ENCODE measurements around the gene CITED4. TPM values are rescaled to one million over a fixed set of nuclear protein-coding genes. Genes with fewer than 3 reads are reported as not detected.

CITED4 gene
- total RNA-seq, 2 donors from 2014 or later, result 72.3 to 138 TPM

DNA sequence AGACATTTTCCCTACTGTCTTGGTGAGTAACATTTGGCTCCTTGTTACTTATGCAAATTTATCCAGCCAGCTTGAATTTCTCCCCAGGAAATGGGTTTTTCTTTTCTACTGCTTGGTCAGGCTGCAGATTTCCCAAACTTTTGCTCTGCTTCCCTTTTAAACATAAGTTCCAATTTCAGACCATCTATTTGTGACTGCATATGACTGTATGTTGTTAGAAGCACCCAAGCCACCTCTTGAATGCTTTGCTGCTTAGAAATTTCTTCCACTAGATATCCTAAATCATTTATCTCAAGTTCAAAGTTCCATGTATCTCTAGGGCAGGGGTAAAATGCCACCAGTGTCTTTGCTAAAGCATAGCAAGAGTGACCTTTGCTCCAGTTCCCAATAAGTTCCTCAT, 32.3 kb upstream of the CITED4 start:
- intact Hi-C loops (cut with DNase I), result no loop called here
- TF ChIP-seq POLR2A (IDR thresholded peaks at IDR 0.05), result no peak
- TF ChIP-seq, protein P1, sequence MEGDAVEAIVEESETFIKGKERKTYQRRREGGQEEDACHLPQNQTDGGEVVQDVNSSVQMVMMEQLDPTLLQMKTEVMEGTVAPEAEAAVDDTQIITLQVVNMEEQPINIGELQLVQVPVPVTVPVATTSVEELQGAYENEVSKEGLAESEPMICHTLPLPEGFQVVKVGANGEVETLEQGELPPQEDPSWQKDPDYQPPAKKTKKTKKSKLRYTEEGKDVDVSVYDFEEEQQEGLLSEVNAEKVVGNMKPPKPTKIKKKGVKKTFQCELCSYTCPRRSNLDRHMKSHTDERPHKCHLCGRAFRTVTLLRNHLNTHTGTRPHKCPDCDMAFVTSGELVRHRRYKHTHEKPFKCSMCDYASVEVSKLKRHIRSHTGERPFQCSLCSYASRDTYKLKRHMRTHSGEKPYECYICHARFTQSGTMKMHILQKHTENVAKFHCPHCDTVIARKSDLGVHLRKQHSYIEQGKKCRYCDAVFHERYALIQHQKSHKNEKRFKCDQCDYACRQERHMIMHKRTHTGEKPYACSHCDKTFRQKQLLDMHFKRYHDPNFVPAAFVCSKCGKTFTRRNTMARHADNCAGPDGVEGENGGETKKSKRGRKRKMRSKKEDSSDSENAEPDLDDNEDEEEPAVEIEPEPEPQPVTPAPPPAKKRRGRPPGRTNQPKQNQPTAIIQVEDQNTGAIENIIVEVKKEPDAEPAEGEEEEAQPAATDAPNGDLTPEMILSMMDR (IDR thresholded peaks at IDR 0.05), result no peak
- TF ChIP-seq POLR2AphosphoS5 (IDR thresholded peaks at IDR 0.05), result no peak
- no peak overlapping the region for H3K4me3 ChIP-seq
- no peaks in the 10 kb centered on the region for H3K27me3 ChIP-seq (replicated peaks; ENCODE audit: insufficient read depth)
- no peak for DNase-seq (ENCODE audit: low spot score)
- H3K9me3 ChIP-seq, result no peaks in the 10 kb centered on the region
- no peak overlapping the region for H3K27ac ChIP-seq
- no peaks in the 10 kb centered on the region for H3K36me3 ChIP-seq
- no peaks in the 10 kb centered on the region for H3K4me1 ChIP-seq (replicated peaks)

DNA sequence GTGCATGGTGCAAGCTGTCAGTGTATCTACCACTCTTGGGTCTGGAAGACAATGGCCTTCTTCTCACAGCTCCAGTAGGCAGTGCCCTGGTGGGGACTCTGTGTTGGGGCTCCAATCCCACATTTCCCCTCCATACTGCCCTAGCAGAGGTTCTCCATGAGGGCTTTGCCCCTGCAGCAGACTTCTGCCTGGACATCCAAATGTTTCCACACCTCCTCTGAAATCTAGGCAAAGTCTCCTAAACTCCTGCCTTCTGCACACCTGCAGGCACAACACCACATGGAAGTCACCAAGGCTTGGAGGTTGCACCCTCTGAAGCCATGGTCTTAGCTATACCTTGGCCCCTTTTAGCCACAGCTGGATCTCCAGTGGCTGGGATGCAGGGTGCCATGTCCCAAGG, 31.8 kb upstream of the CITED4 start:
- no peaks in the 10 kb centered on the region for H3K27me3 ChIP-seq (replicated peaks; ENCODE audit: insufficient read depth)
- intact Hi-C loops (cut with DNase I), result no loop called here
- no peak overlapping the region for H3K27ac ChIP-seq
- no peaks in the 10 kb centered on the region for H3K4me1 ChIP-seq (replicated peaks)
- no peak overlapping the region for H3K4me3 ChIP-seq
- TF ChIP-seq POLR2AphosphoS5 (IDR thresholded peaks at IDR 0.05) (no peak), POLR2A (IDR thresholded peaks at IDR 0.05) (no peak)
- TF ChIP-seq, protein P1 (IDR thresholded peaks at IDR 0.05), result no peak
- no peaks in the 10 kb centered on the region for H3K36me3 ChIP-seq
- DNase-seq (ENCODE audit: low spot score), result no peak
- H3K9me3 ChIP-seq, result no peaks in the 10 kb centered on the region

DNA sequence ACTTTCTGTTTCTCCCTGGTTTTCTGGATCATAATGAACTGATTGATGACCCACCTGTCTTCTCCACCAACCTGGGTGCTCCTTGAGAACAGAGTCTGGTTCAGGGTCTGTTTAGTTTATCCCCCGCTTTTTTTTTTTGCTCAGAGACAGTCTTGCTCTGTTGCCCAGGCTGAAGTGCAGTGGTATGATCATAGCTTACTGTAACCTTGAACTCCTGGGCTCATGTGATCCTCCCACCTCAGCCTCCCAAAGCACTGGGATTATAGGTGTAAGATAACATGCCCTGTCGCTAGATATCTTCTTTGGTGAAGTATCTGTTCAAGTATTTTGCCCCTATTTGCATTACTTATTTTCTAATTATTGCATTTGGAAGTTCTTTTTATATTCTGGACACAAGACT, 30.2 kb upstream of the CITED4 start:
- H3K27ac ChIP-seq, result no peak overlapping the region
- H3K4me3 ChIP-seq, result no peak overlapping the region
- H3K27me3 ChIP-seq (replicated peaks; ENCODE audit: insufficient read depth), result no peaks in the 10 kb centered on the region
- DNase-seq (ENCODE audit: low spot score), result no peak
- TF ChIP-seq POLR2AphosphoS5 (IDR thresholded peaks at IDR 0.05) (no peak), POLR2A (IDR thresholded peaks at IDR 0.05) (no peak)
- TF ChIP-seq, protein P1 (IDR thresholded peaks at IDR 0.05), result no peak
- WGBS, result 92% methylated on average over 2 of the region's 2 CpGs
- H3K4me1 ChIP-seq (replicated peaks), result no peaks in the 10 kb centered on the region
- no peaks in the 10 kb centered on the region for H3K36me3 ChIP-seq
- no peaks in the 10 kb centered on the region for H3K9me3 ChIP-seq
- intact Hi-C loops (cut with DNase I), result no loop called here

DNA sequence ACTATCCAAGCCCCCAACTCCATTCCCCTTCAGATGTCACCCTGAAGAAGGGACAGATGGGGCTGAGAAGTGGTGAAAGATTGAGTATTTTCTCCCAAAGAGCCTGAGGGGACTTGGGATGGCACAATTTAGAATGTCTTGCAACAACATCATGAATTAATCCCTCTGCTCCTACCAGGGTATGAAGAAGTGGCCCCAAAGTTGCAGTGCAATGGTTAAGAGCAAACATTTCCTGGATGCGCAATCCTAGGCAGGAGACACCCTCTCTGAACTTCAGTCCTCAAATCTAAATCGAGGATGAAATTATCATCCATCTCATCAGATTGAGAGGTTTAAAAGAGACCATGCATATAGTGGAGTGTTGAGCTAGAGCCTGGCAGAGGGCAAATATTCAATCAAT, 28.6 kb upstream of the CITED4 start:
- WGBS, result 57% methylated on average over 2 of the region's 2 CpGs
- no peak overlapping the region for H3K27ac ChIP-seq
- no peaks in the 10 kb centered on the region for H3K27me3 ChIP-seq (replicated peaks; ENCODE audit: insufficient read depth)
- intact Hi-C loops (cut with DNase I), result no loop called here
- no peak overlapping the region for H3K4me3 ChIP-seq
- H3K36me3 ChIP-seq, result no peaks in the 10 kb centered on the region
- no peak for DNase-seq (ENCODE audit: low spot score)
- TF ChIP-seq POLR2A (IDR thresholded peaks at IDR 0.05) (no peak), POLR2AphosphoS5 (IDR thresholded peaks at IDR 0.05) (no peak)
- TF ChIP-seq, protein P1 (IDR thresholded peaks at IDR 0.05), result no peak
- no peaks in the 10 kb centered on the region for H3K9me3 ChIP-seq
- no peaks in the 10 kb centered on the region for H3K4me1 ChIP-seq (replicated peaks)

DNA sequence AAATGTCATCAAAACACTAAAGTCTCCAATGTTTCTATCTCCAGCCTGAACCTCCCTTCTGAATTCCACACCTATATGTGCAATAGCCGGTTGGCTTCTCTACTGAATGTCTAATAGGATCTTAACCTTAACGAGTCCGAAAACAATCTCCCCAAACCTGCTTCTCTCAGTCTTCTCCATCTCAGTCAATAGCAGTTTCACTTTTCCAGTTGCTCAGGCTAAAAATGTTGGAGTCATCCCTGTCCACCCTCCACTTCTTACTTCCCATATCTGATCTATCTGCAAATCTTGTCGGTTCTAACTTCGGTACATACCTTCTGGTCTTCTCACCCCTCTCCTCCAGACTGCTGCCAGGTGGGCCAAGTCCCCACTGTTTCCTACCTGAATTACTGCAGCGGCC, 25.5 kb upstream of the CITED4 start:
- no peaks in the 10 kb centered on the region for H3K4me1 ChIP-seq (replicated peaks)
- H3K36me3 ChIP-seq, result no peaks in the 10 kb centered on the region
- H3K9me3 ChIP-seq, result no peaks in the 10 kb centered on the region
- H3K27ac ChIP-seq, result no peak overlapping the region
- H3K27me3 ChIP-seq (replicated peaks; ENCODE audit: insufficient read depth), result peaks cover 2% of the 10 kb centered on the region
- no peak for DNase-seq (ENCODE audit: low spot score)
- no peak overlapping the region for H3K4me3 ChIP-seq
- intact Hi-C loops (cut with DNase I), result no loop called here
- no peak for TF ChIP-seq POLR2AphosphoS5 (IDR thresholded peaks at IDR 0.05)
- TF ChIP-seq POLR2A (IDR thresholded peaks at IDR 0.05), result no peak
- TF ChIP-seq, protein P1 (IDR thresholded peaks at IDR 0.05), result no peak
- WGBS, result 88% methylated on average over 6 of the region's 6 CpGs
